Stimulated activated CD8-positive, alpha-beta memory T cell treated with anti-CD3 and anti-CD28 coated beads, Interleukin-7, amount 100 ng/mL, for 4 hours (primary cell): ENCODE results near the gene ZDHHC17.

Experiments used
- DNase-seq, 2 donors: peaks; one replicate each; pipeline ENCODE4 v3.0.0-alpha.2; 2020; ENCODE audit warnings: low read depth in 2 of 2

The ZDHHC17 gene

DNA sequence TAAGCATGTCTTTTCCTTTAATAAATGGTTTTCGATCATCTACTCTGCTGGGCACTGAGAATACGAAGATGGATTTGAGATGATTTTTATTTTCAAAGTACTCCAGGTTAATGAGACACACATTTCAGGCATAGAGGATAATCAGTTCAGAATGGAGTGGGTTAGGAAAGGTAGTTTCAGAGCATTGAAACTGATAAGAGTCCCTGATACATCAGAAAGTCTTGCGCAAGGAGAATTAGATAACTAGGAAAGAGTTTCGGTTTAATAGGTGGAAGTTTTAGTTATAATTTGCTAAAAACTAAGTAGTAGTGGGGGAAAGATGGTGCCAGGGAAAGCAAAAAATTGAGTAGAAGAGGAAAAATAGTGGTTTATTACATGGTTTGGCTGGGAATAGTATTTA, 50.1 kb downstream of the ZDHHC17 start:
- no peak for DNase-seq

DNA sequence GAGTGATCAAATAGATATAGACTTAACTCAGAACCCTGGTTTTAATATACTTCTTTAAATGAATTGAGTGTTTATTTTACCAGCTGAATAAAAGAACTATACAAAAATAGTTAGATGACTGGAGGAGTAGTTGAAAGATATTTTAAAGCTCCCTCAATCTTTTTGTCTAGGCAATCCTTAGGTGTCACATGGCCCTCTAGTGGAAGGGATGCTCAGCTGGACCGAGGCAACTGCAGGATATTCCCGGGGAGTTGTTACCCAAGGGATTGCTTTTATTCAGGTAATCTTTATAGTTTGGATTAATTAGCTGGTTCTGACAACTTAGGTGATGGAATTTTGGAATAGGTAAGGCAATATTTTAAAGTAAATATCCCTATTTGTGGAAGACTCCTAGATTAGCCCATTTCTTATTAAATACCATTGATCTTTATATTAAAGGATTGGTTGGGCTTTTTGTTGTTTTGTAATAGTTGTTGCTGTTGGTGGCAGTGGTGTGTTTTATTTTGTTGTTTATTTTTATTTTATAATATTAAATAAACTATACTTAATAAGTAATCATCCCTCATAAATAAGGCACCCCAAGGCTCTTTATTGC, 57.1 kb downstream of the ZDHHC17 start:
- no peak for DNase-seq

DNA sequence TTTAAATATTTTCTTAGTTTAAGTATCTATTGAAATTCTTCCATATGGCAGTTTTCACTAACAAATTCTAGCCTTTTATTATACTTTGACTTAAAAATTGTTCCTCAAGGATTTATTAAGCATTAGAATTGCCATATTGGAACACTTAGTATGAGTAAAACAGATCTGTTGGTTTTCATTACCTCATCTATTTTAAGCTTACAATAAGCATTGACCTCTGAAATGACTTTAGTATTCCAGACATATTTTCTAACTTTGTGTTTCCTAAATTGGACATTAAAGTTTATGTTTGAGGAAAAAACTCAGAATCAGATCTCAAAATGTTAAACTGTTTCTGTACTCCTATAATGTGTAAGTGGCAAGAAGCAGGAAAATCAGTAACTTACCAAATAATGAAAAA, 66.5 kb downstream of the ZDHHC17 start:
- DNase-seq = no peak

DNA sequence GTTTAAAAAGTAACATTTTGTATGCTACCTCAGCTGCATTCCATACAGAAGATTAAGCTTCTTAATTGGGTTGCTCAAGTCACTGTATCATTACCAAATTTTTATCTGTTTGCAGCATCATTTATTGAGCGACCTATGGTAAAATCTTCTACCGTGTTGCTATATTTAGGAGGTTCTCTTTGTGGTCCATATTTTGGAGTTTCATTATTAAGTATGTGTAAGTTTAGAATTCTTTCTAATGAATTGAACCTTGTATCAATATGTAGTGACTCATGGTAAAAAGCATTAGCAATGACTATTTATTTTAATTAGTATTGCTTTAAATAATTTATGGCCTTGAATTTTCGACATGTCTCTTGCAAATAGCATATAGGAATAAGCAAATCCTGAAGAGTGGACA, 72.7 kb downstream of the ZDHHC17 start:
- DNase-seq = no peak

DNA sequence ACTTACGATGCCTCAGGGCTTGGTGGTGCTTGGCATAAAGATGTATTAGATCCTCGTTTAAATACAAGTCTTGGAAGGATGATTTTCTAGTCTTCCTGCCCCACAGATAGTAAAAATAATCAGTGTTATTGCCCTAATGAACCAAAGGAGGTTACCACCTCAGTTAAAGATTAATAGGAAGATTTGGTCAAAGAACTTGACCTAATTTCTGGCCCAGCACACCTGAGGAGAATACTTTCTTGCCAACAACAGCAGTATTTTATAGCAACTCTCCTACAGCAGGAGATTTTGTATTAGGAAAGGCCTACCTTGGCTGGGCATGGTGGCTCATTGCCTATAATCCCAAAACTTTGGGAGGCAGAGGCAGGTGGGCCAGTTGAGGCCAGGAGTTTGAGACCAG, 83.3 kb downstream of the ZDHHC17 start:
- no peak for DNase-seq

DNA sequence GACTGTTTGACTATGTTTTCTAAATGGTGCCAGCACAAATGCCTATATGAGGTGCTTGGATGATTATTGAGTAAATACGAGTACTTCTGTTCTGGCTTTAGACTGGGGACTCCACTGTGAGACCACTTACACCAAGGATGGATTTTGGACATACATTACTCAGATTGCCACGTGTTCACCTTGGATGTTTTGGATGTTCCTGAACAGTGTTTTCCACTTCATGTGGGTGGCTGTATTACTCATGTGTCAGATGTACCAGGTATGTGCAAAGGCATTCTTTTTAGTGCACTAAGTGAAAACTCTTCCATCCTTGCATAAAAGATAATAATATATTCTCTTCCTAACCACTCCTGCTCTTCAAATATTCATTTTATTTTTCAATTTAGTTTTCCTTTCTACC, 84.2 kb downstream of the ZDHHC17 start:
- no peak for DNase-seq

DNA sequence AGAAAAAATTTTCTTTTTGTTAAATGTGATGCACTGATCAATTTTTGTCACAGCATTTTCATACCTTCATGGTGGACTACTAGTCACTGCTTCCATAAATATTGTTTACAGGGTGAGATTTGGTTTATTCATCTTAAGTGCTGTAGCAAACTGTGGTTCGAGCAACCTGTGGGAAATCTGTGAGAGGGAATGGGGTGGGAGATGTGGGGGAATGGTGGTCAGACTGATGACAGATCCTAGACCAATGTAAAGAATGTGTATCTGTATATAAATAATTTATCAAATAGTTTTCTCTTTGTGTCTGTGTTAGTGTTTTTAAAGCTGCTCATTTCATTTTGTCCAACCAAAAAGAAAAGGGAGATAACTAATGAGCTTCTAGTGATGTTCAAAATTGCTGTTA, 88.2 kb downstream of the ZDHHC17 start:
- no peak for DNase-seq

DNA sequence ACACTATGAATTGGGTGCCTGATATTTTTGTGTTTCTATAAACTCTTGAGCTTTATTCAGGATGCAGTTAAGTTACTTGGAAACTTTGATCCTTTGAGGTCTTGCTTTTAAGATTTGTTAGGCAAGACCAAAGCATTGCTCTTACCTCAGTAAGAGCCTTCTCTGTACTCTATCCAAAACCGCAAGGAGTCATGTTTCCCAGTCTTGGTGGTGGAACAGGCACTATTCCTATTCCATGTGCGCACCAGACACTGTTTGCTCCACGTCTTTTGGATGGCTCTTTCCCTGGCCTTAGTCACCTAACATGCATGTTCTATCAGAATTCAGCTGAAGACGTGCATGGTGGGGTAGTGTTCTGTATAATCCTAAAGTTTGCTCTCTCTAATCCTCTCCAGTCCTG, 91.4 kb downstream of the ZDHHC17 start:
- no peak for DNase-seq

DNA sequence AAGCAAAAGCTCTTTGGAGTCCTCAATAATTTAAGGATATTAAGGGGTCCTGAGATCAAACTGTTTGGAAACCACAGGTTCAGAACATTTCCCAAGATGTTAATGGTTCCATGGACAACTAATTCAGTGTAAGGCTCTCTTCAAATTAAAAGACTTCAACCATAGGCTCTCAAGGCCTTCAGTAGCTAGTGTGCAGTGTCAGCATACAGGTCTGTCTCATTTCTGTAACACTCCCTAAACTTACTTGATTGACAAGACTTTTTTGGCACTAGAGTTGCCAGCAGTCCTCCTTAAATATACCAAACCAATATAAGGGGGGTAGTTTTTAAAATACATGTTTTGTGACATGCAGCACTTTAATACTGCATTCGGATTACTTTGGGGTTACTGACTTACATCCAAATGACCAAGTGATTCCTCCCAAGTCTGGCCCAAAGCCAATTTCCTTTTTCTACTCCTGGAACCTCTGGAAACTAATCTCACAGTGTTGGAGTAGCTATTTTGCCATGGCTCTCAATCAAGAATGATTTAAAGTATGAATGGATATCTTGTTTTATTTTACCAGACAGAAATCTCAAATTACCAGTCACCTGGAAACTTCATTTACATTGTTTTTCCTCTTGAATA, 92.2 kb downstream of the ZDHHC17 start:
- DNase-seq = no peak

DNA sequence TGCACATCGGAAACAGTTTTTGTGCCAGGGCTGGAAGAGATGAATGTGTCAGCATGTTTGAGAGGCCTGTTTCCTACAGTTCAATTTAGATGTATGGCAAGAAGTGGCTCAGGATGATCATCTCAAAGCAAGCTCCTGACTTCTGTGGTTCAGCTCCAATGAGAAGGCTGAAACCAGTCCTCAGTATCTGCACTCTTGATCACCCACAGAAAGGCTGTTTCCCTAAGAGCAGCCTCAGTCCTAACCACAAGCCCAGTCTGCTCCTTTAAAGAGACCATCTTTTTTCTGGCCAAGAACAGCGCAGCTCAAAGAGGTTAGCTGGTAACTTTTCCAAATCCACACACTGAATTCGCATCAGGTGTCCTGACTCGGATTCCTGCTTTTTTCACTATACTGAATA, 95.7 kb downstream of the ZDHHC17 start:
- no peak for DNase-seq

DNA sequence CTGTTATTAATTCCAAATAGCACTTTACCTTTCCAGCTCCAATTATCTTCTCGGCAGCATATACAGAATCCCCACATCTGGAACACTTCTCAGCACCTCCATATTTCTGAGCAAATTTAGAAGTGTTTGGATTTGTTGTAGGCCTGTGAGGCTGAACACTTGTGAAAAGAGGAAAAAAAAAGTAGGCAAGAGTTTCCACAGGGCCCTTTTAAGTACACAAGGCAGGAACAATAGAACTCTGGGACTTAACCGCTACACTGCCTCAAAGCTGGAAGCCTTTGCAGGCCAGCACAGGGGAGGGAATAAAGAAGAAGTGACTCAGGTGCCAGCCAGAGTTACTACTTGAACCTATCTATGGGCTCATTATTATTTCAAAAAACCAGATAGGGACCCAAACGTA, 96.3 kb downstream of the ZDHHC17 start:
- no peak for DNase-seq

DNA sequence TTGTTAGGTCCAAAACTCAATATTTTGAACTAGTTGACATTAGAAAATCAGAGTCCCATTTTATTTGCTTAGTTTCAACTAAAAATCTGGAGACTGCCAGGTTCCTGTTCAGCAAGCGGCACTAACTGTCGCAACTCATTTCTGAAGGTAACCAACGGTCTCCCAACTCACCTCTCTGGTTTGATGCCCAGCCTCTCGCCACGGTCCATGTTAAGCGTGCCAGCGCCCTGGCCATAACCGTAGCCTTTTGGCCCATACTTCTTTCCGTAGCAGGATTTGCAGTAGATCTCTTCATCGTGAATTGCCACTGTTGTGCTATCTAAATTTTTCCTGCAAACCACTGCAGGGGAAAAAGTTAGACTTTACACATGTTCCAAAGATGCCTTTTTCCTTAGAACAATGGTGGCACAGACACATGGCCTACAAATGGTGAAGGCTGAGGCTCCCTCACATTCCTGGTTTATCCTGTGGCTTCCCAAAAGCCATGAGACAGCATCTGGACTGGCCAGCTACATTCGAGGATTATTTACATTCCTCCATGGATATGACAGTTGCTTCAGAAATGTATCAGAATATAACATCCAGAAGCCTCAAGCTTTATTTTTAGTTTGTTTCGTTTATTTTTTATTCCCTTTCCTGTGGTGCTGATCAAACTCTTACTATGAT, 99.2 kb downstream of the ZDHHC17 start:
- no peak for DNase-seq

DNA sequence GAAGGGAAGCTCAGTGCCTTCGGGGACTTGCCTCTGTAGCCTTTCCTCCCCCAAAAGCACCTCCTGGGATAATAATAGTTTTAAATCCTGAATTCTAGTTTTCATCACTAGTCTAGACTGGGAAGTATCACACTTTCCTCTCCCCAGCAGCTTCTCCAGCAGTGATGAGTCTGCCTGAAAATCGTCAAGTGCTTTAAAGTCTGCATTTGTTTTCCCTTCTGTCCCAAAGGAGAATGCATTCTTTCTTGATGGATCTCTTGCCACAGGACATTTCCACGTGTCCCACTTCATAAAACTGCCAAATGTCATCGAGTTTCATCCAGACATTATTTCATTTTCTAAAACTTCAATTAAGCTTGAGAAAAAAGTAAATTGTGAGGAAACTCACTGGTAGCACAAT, 99.9 kb downstream of the ZDHHC17 start:
- no peak for DNase-seq

DNA sequence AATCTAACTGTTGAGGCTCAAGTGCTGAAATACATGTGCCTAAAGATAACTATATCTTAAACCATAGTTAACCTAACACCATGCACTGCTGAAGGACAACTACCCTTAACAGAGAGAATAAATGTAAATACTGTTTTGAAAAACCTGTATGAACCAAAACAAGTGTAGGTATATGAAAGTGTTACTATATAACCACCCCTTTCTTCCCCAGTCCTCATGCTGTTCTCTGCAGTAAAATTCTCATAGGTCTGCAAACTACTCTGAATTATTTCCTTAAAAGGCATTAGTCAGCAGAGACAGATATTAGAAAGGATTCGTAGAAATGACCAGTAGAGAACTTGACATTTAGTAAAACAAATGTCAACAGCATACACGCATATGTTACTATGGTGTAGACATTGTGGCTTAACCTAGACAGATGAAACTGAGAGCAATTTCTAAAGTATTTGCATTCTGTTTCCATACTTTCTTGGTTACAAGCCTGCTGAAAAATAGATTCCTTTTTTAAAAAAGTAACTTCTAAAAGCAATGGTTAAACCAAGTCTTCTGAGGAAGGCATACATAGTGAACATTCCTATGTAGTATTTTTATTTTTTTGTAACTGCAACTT, 101.0 kb downstream of the ZDHHC17 start:
- DNase-seq = no peak

DNA sequence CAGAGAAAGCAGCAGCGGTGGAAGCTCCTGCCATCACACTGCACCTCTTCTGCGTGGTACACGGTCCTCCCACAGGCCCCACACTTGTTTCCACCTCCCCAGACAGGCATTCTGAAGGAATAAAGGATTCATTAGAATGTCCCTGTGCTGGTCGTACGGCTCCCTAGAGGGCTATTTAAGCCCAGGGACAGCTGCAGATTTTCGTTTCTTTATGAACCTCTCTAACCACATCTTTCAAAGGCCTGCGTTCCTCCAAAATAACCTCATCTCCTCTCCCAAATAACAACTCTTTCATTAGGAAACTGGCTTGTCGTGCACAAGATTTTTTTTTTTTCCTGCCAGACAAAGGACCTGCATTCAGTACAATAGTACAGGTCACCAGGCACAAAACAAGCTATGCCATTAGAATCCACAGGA, 102.2 kb downstream of the ZDHHC17 start:
- DNase-seq = no peak

DNA sequence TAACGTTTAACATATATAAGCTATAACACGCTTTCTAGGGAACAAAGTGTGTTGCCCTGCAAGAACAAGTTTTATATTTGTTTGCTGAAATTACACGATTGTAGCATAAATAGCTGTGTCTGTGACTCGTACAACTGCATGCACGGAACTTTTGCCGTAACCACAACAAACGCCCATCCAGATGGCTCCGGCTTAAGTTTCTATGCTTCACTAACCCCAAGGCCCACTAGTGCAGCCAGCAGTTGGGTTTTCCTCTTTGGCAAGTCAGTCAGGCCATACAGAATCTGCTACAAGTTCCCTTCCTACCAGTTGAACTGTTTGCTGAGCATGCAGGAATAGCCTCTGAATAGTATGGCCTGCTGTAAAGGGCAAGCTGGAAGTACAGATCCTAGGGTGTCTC, 102.8 kb downstream of the ZDHHC17 start:
- DNase-seq = no peak

DNA sequence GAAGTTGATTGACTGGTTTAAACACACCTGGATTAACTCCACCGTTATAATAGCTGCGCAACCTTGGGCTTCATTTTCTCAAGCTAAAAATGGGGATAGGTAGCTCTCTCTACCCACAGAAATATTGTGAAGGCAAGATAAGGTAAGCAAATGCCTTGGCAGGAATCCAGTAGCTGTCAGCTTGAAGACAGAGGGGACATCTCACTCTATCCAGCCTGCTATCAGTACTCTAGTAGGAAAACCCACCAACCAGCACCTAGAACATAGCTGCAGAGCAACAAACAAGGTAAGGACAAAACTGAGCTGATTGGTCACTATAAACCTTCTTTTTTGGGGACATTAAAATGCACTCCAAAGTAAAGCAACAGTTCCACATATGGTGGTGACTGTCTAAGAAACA, 107.2 kb downstream of the ZDHHC17 start:
- no peak for DNase-seq

DNA sequence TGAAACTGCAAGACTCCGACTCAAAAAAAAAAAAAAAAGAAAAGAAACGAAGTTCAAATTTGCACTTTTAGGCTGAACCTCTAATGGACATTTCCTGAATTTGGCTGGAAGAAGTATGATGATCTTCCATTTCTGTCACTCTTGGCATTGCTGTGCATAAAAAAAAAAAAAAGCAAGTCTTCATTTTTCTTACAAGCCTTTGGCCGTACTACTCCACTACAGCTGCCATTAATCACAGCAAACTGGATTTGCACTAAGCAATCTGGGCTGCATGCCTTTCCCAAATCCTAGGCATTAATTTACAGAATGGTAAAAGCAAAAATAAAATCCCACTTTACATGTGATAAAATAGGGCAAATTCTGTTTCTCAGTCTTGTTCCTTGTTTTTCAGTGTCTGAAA, 107.8 kb downstream of the ZDHHC17 start:
- DNase-seq = no peak

DNA sequence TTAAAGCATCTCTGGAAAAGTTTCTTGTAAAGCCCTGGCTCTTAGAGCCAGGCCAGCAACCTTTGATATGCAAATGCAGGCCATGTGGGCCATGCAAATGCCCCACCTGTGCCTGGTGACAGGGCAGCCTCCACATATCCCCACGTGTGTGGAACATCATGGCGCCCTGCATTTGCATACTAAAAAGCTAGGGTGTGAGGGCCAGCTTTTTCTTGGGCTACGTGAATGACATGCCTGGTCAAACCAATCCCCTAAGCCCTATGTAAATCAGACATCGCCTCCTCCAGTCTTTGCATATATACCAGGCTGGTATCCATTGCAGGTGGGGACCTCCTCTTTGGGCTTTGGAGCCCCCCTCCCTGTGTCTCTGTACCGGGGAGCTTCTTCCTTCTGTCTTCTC, 108.5 kb downstream of the ZDHHC17 start:
- no peak for DNase-seq

DNA sequence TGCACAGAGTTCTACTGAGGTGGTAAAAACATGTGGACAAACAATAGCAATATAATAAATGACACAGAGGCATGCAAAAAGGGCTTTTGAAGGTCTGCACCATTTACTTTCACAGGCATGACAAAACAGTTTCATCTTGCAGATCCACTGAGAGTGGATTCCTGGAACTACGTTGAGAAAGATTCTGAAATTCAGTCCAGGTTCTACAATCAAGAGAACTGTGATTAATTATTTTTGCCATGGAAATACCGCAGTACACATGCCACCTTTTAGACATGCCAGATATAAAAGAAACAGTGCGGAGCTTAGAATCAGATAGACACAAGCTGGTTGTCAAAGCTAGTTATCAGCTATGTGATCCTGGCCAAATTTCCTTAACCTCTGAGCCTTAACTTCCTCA, 110.1 kb downstream of the ZDHHC17 start:
- no peak for DNase-seq

DNA sequence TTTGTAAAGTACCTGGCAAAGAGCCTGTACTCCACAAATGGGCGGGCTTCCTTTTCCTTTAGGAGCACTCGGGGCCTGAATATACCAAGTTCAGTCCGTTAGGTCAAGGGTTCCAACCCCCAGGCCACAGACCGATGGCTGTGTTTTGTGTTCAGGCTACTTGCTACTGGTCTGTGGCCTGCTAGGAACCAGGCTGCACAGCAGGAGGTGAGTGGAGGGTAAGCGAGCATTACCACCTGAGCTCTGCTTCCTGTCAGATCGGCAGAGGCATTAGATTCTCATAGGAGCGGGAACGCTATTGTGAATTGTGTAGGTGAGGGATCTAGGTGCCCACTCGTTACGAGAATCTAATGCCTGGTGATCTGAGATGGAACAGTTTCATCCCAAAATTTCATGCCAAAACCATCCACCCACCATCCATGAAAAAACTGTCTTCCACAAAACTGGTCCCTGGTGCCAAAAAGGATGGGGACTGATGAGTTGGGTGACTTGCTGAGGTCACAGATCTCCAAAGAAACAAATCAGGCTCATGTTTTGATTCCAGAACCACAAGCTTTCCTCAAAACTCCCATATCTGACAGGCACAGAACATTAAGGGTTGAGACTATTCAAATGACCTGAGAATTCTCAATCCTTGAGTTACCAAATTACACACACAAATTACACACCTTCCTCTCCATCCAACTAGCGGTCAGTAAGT, 110.7 kb downstream of the ZDHHC17 start:
- no peak for DNase-seq

DNA sequence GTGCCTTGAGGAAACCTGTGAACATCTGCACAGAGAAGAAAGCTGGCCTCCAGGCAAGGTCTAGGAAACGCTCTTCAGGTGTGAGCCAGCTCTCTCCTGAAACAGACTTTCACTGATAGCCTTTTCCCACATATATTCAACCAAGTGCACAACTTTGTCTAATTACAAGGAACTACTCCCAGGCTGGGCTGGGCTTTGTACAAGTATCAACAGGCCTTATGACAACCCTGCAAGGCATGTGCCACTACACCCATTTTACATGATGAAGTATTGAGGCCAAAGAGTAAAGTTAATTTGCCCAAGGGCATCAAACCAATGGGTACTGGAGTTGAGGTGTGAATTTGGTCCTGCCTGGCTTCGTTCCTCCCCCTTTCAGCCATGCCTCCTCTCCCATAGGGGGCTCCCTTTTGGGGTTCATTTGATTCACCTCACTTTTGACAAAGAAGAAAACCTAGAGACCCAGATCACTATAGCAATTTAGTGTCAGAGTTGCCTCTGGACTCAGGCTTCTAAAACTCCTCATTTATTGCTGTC, 112.8 kb downstream of the ZDHHC17 start:
- no peak for DNase-seq
